T-helper 17 cell (primary cell): ENCODE results near the gene DOCK8. TPM values are rescaled to one million over a fixed set of nuclear protein-coding genes. Genes with fewer than 3 reads are reported as not detected.
A peak's percentile ranks its signal among the peaks of the same experiment; 100 is the strongest.

Experiments
- ATAC-seq: fragments of 150-1000 bp; cut with Tn5 transposase; 2 replicates; pipeline ENCODE4 v1.10.0; 2021; ENCODE audit warnings: mild to moderate bottlenecking, moderate library complexity
- DNase-seq, 3 donors: peaks; one replicate each; pipeline versions ENCODE4 v3.0.0 to v3.0.0-alpha.2; 2020 to 2021
- H3K9me3 ChIP-seq: one replicate; pipeline ENCODE4 v1.7.0; 2013; ENCODE audit warnings: low read length, mild to moderate bottlenecking; ENCODE audit not compliant: control insufficient read depth, poor library complexity, severe bottlenecking
- H3K27ac Mint-ChIP-seq: one replicate; pipeline ENCODE4 v1.8.0; 2022; ENCODE audit warnings: mild to moderate bottlenecking, moderate library complexity, mixed read lengths
- H3K27me3 Mint-ChIP-seq: one replicate; pipeline ENCODE4 v1.8.0; 2022; ENCODE audit warnings: mixed read lengths
- H3K36me3 Mint-ChIP-seq: one replicate; pipeline ENCODE4 v1.8.0; 2022; ENCODE audit warnings: low read depth, mixed read lengths
- H3K4me1 Mint-ChIP-seq: one replicate; pipeline ENCODE4 v1.8.0; 2022; ENCODE audit warnings: mild to moderate bottlenecking, mixed read lengths
- H3K4me3 Mint-ChIP-seq: one replicate; pipeline ENCODE4 v1.8.0; 2022; ENCODE audit warnings: mild to moderate bottlenecking, moderate library complexity, mixed read lengths
- total RNA-seq, 4 donors: library from RNA in 2 of 4; stranded (reverse) in 2 of 4; gene quantifications; one replicate each; pipeline ENCODE4 v1.2.3 and lab custom pipeline; 2022 to 2026

Gene DOCK8
- total RNA-seq, 2 donors from 2014 or later, result 160 to 187 TPM

GRCh38 chr9:441126-441525, 226.5 kb downstream of the DOCK8 start:
- Mint-ChIP-seq H3K36me3 (peaks cover 14% of the 10 kb centered on the region), H3K4me1 (peaks cover 15% of the 10 kb centered on the region), H3K27ac (peak overlapping the region; percentile 24), H3K4me3 (no peak overlapping the region), H3K27me3 (no peaks in the 10 kb centered on the region)
- DNase-seq, result no peak
- no peaks in the 10 kb centered on the region for H3K9me3 ChIP-seq
- no peak for ATAC-seq

- Mint-ChIP-seq H3K4me1 (peaks cover 24% of the 10 kb centered on the region), H3K27me3 (no peaks in the 10 kb centered on the region), H3K36me3 (peaks cover 20% of the 10 kb centered on the region), H3K4me3 (no peak overlapping the region), H3K27ac (peak overlapping the region; percentile 70)
- DNase-seq (no peak), ATAC-seq (no peak)
- H3K9me3 ChIP-seq, result no peaks in the 10 kb centered on the region
Observed at GRCh38 chr9:444528-444927, 229.9 kb downstream of the DOCK8 start.

- no peak for ATAC-seq
- H3K36me3 Mint-ChIP-seq, result peaks cover 20% of the 10 kb centered on the region
- no peak overlapping the region for H3K4me3 Mint-ChIP-seq
- H3K27me3 Mint-ChIP-seq, result no peaks in the 10 kb centered on the region
- H3K4me1 Mint-ChIP-seq, result peaks cover 24% of the 10 kb centered on the region
- DNase-seq, result no peak
- H3K27ac Mint-ChIP-seq, result peak overlapping the region; percentile 70
- no peaks in the 10 kb centered on the region for H3K9me3 ChIP-seq
Observed at GRCh38 chr9:445033-445432, 230.4 kb downstream of the DOCK8 start.

- Mint-ChIP-seq H3K4me1 (peaks cover 22% of the 10 kb centered on the region), H3K4me3 (no peak overlapping the region)
- no peak for DNase-seq
Observed at GRCh38 chr9:446074-446699, 231.5 kb downstream of the DOCK8 start.

GRCh38 chr9:447230-448025, 232.8 kb downstream of the DOCK8 start:
- Mint-ChIP-seq H3K36me3 (peaks cover 9% of the 10 kb centered on the region), H3K4me3 (peak overlapping the region; percentile 42), H3K27ac (peak overlapping the region; percentile 90), H3K27me3 (no peaks in the 10 kb centered on the region), H3K4me1 (peaks cover 22% of the 10 kb centered on the region)
- peak in 1 of 3 donors; percentile 26 for DNase-seq
- no peaks in the 10 kb centered on the region for H3K9me3 ChIP-seq
- ATAC-seq, result peak; percentile 99

More at GRCh38 chr9:446074-446699, 231.5 kb downstream of the DOCK8 start:
- no peaks in the 10 kb centered on the region for H3K9me3 ChIP-seq
- peak overlapping the region; percentile 70 for H3K27ac Mint-ChIP-seq
- H3K36me3 Mint-ChIP-seq, result peaks cover 12% of the 10 kb centered on the region
- ATAC-seq, result no peak
- H3K27me3 Mint-ChIP-seq, result no peaks in the 10 kb centered on the region

GRCh38 chr9:450057-450456, 235.4 kb downstream of the DOCK8 start:
- no peak for DNase-seq
- peak overlapping the region; percentile 90 for H3K27ac Mint-ChIP-seq

GRCh38 chr9:450561-450960, 235.9 kb downstream of the DOCK8 start:
- no peak for DNase-seq
- Mint-ChIP-seq H3K4me3 (no peak overlapping the region), H3K36me3 (peaks cover 7% of the 10 kb centered on the region), H3K27ac (peak overlapping the region; percentile 90), H3K4me1 (peaks cover 18% of the 10 kb centered on the region), H3K27me3 (no peaks in the 10 kb centered on the region)
- no peaks in the 10 kb centered on the region for H3K9me3 ChIP-seq
- no peak for ATAC-seq

More at GRCh38 chr9:450057-450456, 235.4 kb downstream of the DOCK8 start:
- Mint-ChIP-seq H3K4me3 (no peak overlapping the region), H3K36me3 (peaks cover 8% of the 10 kb centered on the region), H3K27me3 (no peaks in the 10 kb centered on the region), H3K4me1 (peaks cover 23% of the 10 kb centered on the region)
- ATAC-seq, result no peak
- no peaks in the 10 kb centered on the region for H3K9me3 ChIP-seq

GRCh38 chr9:453832-454231, 239.2 kb downstream of the DOCK8 start:
- H3K4me3 Mint-ChIP-seq, result no peak overlapping the region
- peaks cover 6% of the 10 kb centered on the region for H3K4me1 Mint-ChIP-seq
- H3K36me3 Mint-ChIP-seq, result no peaks in the 10 kb centered on the region
- H3K9me3 ChIP-seq, result no peaks in the 10 kb centered on the region
- no peaks in the 10 kb centered on the region for H3K27me3 Mint-ChIP-seq
- no peak for DNase-seq
- H3K27ac Mint-ChIP-seq, result no peak overlapping the region
- ATAC-seq, result no peak

- Mint-ChIP-seq H3K4me1 (peaks cover 10% of the 10 kb centered on the region), H3K27me3 (no peaks in the 10 kb centered on the region), H3K27ac (peak overlapping the region; percentile 72), H3K36me3 (peaks cover 3% of the 10 kb centered on the region), H3K4me3 (no peak overlapping the region)
- H3K9me3 ChIP-seq, result no peaks in the 10 kb centered on the region
- ATAC-seq (no peak), DNase-seq (no peak)
Observed at GRCh38 chr9:456365-456764, 241.7 kb downstream of the DOCK8 start.

GRCh38 chr9:458590-458989, 243.9 kb downstream of the DOCK8 start:
- ATAC-seq (no peak), DNase-seq (no peak)
- no peaks in the 10 kb centered on the region for H3K9me3 ChIP-seq
- Mint-ChIP-seq H3K27me3 (no peaks in the 10 kb centered on the region), H3K4me3 (no peak overlapping the region), H3K27ac (peak overlapping the region; percentile 32), H3K36me3 (peaks cover 7% of the 10 kb centered on the region), H3K4me1 (peaks cover 10% of the 10 kb centered on the region)

GRCh38 chr9:459491-460444, 245.1 kb downstream of the DOCK8 start:
- H3K36me3 Mint-ChIP-seq, result peaks cover 11% of the 10 kb centered on the region
- no peak for DNase-seq
- peak overlapping the region; percentile 16 for H3K27ac Mint-ChIP-seq
- H3K9me3 ChIP-seq, result no peaks in the 10 kb centered on the region
- no peaks in the 10 kb centered on the region for H3K27me3 Mint-ChIP-seq
- no peak overlapping the region for H3K4me3 Mint-ChIP-seq
- peak; percentile 30 for ATAC-seq
- H3K4me1 Mint-ChIP-seq, result peaks cover 8% of the 10 kb centered on the region

- Mint-ChIP-seq H3K4me3 (no peak overlapping the region), H3K27ac (peak overlapping the region; percentile 89), H3K4me1 (peaks cover 5% of the 10 kb centered on the region), H3K27me3 (no peaks in the 10 kb centered on the region), H3K36me3 (peaks cover 11% of the 10 kb centered on the region)
- DNase-seq, result no peak
- ATAC-seq, result no peak
- H3K9me3 ChIP-seq, result no peaks in the 10 kb centered on the region
Observed at GRCh38 chr9:462121-462520, 247.5 kb downstream of the DOCK8 start.

GRCh38 chr9:462606-463005, 247.9 kb downstream of the DOCK8 start:
- Mint-ChIP-seq H3K27ac (peak overlapping the region; percentile 89), H3K4me1 (peaks cover 5% of the 10 kb centered on the region), H3K36me3 (peaks cover 11% of the 10 kb centered on the region), H3K4me3 (no peak overlapping the region), H3K27me3 (no peaks in the 10 kb centered on the region)
- no peak for DNase-seq
- ATAC-seq, result no peak
- H3K9me3 ChIP-seq, result no peaks in the 10 kb centered on the region
